Smooth muscle cell of the brain vasculature (primary cell): Measurements from ENCODE around the gene ARID4A.
"Not testable (repeated sequence)": the region's sequence is repeated elsewhere in the genome, so short reads cannot be mapped to it uniquely, and the experiment has no call there.

Experiments
- DNase-seq: peaks from one replicate; pipeline ENCODE4 v3.0.0-alpha.2; 2012; ENCODE audit warnings: low read depth, low spot score

ARID4A gene

DNA sequence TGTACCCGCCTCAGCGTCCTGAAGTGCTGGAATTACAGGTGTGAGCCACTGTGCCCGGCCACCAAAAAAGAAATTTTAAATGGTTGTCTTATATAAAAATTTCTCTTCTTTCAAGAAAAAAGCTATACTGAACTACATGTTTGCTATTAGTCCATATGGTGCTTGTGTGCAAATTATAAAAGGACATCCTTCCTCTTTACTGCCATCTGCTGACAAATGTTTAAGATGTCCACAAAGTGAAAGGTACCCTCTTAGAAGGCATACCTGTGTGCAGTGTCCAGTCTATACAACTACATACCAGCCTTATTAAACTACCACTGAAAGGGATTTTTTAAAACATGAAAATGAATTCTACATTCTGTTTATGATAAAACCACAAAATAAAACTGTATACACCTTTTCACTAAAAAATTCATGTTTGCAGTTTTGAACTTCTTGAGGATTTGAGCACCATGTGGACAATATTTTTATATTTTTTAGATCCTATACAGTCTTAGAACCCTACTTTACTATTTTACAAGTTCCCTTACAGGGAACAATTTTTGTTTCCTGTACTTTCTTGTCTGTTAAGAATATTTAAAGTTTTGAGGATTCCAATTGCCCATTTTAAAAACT is 64.5 kb downstream of the ARID4A start:
- no peak for DNase-seq

DNA sequence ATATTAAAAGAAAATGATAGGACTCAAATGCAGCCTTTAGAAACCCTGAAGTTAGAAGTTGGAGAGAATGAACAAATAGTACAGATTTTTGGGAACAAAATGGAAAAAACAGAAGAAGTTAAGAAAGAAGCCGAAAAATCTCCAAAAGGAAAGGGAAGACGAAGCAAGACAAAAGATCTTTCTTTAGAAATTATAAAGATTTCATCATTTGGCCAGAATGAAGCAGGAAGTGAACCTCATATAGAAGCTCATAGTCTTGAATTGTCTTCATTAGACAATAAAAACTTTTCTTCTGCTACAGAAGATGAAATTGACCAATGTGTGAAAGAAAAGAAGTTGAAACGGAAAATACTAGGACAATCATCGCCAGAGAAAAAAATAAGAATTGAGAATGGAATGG is 66.0 kb downstream of the ARID4A start:
- DNase-seq: no peak

DNA sequence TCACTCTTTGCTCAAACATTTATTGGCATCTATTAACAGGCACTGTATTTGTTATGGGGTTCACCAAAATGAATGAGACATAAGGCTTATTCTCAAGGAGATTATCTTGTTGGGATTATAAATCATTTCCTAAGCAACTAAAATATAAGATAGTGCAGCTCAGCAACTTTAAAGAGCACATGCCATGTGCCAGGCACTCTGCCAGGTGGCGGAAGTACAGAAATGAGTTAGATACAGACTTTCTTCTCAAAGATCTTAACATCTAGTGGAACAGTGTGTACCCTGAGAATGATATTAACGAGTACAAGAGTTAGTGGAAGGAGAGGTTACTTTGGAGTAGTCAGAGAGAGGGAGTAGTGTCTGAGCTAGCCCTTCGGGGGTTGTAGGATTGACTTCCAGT is 68.9 kb downstream of the ARID4A start:
- DNase-seq: no peak

DNA sequence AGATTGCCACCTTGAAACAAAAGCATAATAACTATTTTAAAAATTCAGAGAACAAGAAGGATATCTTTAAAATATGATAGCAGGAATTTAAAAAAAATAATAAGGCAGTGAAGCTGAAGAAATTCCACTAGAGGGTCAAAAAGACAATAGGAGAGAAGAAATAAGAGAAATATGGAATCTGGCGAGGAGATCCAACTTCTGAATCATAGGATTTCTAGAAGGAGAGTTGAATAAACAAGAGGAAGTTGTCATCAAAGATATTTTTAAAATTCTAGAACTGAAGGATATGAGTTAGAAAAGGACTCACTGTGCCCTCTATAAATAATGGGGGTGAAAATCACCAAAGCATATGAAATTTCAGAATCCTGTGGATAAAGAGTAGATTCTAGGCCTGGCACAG is 70.6 kb downstream of the ARID4A start:
- no peak for DNase-seq

- DNase-seq: no peak
These were observed 78.4 kb downstream of the ARID4A start for GRCh38 chr14:58376791-58377190.

DNA sequence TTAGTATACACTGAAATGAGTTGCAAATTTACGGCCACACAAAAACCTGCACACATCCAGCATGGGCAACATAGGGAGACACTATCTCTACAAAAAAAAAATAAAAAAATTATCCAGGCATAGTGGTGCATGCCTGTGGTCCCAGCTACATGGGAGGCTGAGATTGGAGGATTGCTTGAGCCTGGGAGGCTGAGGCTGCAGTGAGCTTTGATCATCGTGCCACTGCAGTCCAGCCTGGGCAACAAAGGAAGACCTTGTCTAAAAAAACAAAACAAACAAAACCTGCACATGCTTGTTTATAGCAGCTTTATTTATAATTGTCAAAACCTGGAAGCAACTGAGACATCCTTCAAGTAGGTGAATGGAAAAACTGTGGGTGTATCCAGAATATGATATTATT is 92.5 kb downstream of the ARID4A start:
- DNase-seq: no peak

DNA sequence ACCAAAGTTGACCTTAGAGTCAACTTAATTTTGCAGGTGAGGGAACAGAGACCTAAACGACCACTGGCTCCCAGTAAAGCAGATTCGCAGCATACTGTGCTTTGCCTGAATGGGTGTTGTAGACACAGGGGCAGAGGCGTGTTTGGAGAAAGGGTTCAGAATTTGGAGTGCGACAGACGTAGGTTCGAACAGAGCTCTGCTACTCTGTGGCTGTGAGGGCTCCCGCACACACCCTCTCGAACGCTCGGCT is 97.1 kb downstream of the ARID4A start:
- no peak for DNase-seq

- DNase-seq: peak; percentile 15
These were observed 97.7 kb downstream of the ARID4A start, which contains the start of gene TOMM20L for GRCh38 chr14:58395812-58396788. TSS of gene TOMM20L (plus strand) at chr14:58395930. CDS start at chr14:58395958, 28 bp downstream.

DNA sequence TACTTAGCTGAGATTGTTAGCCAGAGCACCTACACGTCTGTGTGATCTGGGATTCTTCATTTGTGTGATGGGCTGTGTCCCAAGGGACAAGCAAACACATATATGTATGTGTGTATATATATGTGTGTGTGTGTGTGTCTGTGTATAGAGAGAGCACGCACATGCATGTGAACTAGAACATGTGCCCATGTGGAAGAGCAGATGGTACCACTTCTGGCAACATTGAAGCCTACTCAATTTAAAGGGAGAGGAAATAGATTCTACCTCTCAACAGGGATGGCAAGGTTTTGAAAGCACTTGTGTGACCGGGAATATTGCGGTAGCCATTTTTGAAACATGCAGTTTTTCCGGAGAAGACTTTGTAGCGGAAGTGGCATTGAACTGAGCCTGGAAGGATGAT is 98.8 kb downstream of the ARID4A start:
- no peak for DNase-seq

DNA sequence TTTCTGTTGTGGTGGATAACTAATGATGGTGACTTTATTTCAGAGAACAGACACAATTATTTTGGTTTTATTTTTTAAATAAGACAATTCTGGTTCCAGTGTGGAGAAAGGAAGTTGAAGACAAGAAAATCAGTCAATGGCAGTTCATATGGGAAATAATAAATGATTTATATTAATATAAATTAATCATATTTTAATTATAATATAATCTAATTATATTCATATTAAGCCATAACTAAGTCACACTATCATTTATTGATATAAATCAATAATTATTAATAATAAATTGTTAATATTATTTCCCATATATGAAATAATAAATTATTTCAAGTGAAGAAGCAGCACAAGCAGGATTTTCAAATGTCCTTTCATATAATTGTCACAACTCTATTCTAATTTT is 100.1 kb downstream of the ARID4A start:
- DNase-seq: no peak

- DNase-seq: no peak
These were observed 100.5 kb downstream of the ARID4A start for GRCh38 chr14:58398895-58399294.

DNA sequence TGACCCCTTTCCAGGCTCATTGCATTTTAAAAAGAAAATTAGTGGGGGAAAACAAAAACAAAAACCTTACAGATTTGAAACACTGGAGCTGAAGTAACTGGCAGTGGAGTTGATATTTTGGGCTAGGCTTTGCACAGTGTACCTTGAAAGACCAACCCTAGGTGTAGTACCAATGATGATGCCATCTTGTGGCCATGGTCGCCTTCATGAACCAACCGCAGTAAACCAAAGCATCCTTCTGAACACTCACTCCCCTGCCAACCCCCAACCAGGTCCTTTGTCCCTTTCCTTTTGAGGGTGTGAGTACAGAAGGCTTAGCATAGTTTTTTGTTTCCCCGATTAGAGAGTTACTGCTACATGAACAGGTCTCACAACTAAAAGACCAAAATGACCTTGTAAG is 103.2 kb downstream of the ARID4A start:
- DNase-seq: no peak

- DNase-seq: no peak
These were observed 110.4 kb downstream of the ARID4A start for GRCh38 chr14:58408681-58409215.

- DNase-seq: no peak
These were observed 116.5 kb downstream of the ARID4A start for GRCh38 chr14:58414845-58415244.

GRCh38 chr14:58415636-58416547 is 117.5 kb downstream of the ARID4A start:
- DNase-seq: no peak

GRCh38 chr14:58416934-58417333 is 118.6 kb downstream of the ARID4A start:
- DNase-seq: not testable (repeated sequence)
